Measurements from ENCODE around the gene SMAP1.
A peak's percentile ranks its signal among the peaks of the same experiment; 100 is the strongest.

Gene SMAP1

GRCh38 chr6:70844301-70844700 lies 176.6 kb downstream of the SMAP1 start:
- no peak for DNase-seq

- no peak for DNase-seq
Measured at GRCh38 chr6:70846207-70846835, 178.6 kb downstream of the SMAP1 start.

- no peak for DNase-seq
Measured at GRCh38 chr6:70847106-70848084, 179.7 kb downstream of the SMAP1 start.

GRCh38 chr6:70849348-70850069 lies 181.8 kb downstream of the SMAP1 start:
- DNase-seq, result no peak

GRCh38 chr6:70852667-70853246 lies 185.1 kb downstream of the SMAP1 start:
- no peak for DNase-seq

- no peak for DNase-seq
Measured at GRCh38 chr6:70857387-70858077, 189.8 kb downstream of the SMAP1 start.

- DNase-seq, result no peak
Measured at GRCh38 chr6:70860045-70860444, 192.4 kb downstream of the SMAP1 start.

- no peak for DNase-seq
Measured at GRCh38 chr6:70860920-70861319, 193.2 kb downstream of the SMAP1 start.

GRCh38 chr6:70863343-70863742 lies 195.7 kb downstream of the SMAP1 start:
- DNase-seq, result no peak

GRCh38 chr6:70864401-70864800 lies 196.7 kb downstream of the SMAP1 start:
- DNase-seq, result no peak

- no peak for DNase-seq
Measured at GRCh38 chr6:70872469-70872868, 204.8 kb downstream of the SMAP1 start.

GRCh38 chr6:70874181-70874913 lies 206.7 kb downstream of the SMAP1 start:
- DNase-seq, result no peak

- no peak for DNase-seq
Measured at GRCh38 chr6:70879496-70879895, 211.8 kb downstream of the SMAP1 start.

GRCh38 chr6:70884074-70884983 lies 216.6 kb downstream of the SMAP1 start:
- DNase-seq, result peak; percentile 43

GRCh38 chr6:70886071-70886470 lies 218.4 kb downstream of the SMAP1 start:
- no peak for DNase-seq

- no peak for DNase-seq
Measured at GRCh38 chr6:70886661-70887060, 219.0 kb downstream of the SMAP1 start.

- DNase-seq, result no peak
Measured at GRCh38 chr6:70889270-70889669, 221.6 kb downstream of the SMAP1 start.

GRCh38 chr6:70894001-70894400 lies 226.3 kb downstream of the SMAP1 start:
- no peak for DNase-seq

GRCh38 chr6:70900047-70900446 lies 232.4 kb downstream of the SMAP1 start:
- DNase-seq, result no peak

- DNase-seq, result no peak
Measured at GRCh38 chr6:70901324-70901723, 233.6 kb downstream of the SMAP1 start.

All from NCI-H226 (cell line).